AG10803 (cell line): ENCODE data around the gene CLVS2.

Experiments
- DNase-seq: peaks from one replicate; pipeline ENCODE4 v3.0.0; 2010; ENCODE audit warnings: low read depth
- H3K4me3 ChIP-seq: 2 replicates; pipeline ENCODE4 v1.5.1; 2011; ENCODE audit warnings: mild to moderate bottlenecking, low read length, control low read depth
- TF ChIP-seq, protein P1 (sequence below): conservative IDR thresholded peaks from 2 replicates; pipeline ENCODE4 v1.5.1; 2011; ENCODE audit warnings: mild to moderate bottlenecking, low read length, control low read depth, inconsistent platforms

Gene CLVS2

GRCh38 chr6:123024976-123025375 lies 28.9 kb downstream of the CLVS2 start:
- TF ChIP-seq, protein P1, sequence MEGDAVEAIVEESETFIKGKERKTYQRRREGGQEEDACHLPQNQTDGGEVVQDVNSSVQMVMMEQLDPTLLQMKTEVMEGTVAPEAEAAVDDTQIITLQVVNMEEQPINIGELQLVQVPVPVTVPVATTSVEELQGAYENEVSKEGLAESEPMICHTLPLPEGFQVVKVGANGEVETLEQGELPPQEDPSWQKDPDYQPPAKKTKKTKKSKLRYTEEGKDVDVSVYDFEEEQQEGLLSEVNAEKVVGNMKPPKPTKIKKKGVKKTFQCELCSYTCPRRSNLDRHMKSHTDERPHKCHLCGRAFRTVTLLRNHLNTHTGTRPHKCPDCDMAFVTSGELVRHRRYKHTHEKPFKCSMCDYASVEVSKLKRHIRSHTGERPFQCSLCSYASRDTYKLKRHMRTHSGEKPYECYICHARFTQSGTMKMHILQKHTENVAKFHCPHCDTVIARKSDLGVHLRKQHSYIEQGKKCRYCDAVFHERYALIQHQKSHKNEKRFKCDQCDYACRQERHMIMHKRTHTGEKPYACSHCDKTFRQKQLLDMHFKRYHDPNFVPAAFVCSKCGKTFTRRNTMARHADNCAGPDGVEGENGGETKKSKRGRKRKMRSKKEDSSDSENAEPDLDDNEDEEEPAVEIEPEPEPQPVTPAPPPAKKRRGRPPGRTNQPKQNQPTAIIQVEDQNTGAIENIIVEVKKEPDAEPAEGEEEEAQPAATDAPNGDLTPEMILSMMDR, result no peak
- H3K4me3 ChIP-seq, result no peak overlapping the region
- no peak for DNase-seq

GRCh38 chr6:123027408-123027807 lies 31.4 kb downstream of the CLVS2 start:
- no peak overlapping the region for H3K4me3 ChIP-seq
- TF ChIP-seq, protein P1, result no peak
- no peak for DNase-seq

- TF ChIP-seq, protein P1, result no peak
These were observed 32.2 kb downstream of the CLVS2 start for GRCh38 chr6:123028263-123028662.

GRCh38 chr6:123030282-123030681 lies 34.2 kb downstream of the CLVS2 start:
- no peak overlapping the region for H3K4me3 ChIP-seq
- TF ChIP-seq, protein P1, result no peak
- no peak for DNase-seq

More at GRCh38 chr6:123028263-123028662, 32.2 kb downstream of the CLVS2 start:
- DNase-seq, result no peak
- H3K4me3 ChIP-seq, result no peak overlapping the region

DNA sequence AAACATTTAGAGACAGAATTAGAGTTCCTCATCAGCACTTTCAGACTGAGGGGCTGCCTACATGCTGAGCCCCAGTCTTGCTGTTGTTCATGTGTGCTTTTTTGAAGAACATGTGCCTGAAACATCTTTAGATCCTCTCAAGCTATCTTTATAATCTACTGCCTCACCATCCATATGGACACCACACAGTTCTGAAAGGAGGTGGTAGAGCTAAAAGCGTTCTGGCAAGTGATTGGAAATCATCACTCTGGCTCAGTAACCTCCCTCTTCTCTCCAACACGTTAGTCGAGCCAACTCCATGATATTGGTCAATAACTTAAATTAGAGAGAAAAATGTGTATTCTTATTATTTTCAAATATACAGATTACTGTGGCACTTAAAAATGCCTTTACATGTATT lies 40.6 kb downstream of the CLVS2 start:
- no peak for DNase-seq
- H3K4me3 ChIP-seq, result no peak overlapping the region
- TF ChIP-seq, protein P1, result no peak

DNA sequence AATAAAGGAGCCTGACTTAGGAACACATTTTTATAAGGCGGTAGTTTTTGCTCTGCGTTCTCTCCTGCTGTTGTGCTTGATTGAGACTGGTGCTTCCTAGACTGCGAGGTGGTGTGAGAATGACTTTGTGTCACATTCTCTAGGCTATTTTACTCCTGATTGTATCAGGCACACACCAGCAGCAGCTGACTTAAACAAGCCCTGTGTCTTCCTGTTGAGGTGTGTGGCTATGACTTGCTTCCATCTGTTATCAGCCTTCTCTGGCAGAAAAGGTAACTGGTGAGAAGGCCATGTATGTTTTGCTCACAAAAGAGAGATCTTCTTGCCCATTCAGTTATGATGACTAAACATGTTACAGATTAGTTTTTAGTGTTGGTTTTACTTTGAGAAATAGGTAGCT lies 43.4 kb downstream of the CLVS2 start:
- DNase-seq, result no peak
- H3K4me3 ChIP-seq, result no peak overlapping the region
- TF ChIP-seq, protein P1, result no peak

DNA sequence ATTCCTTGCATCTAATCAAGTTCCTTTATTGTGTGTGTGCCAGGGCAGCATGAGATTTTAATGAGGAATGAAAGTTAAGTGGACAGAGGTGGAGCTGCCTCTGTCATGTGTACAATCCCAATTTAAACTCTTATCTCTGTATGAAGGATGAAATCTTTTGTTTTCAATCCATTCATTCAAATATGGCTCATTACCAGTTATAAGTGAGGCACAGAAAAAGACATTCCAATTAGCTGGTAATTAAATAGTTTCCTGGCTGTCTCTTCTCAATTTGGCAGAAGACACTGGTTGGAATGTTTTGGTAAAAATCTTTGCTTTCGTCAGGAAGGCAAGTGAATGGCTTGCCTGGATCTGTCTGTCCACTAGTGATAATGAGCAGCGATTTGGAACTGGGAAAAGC lies 46.4 kb downstream of the CLVS2 start:
- no peak overlapping the region for H3K4me3 ChIP-seq
- TF ChIP-seq, protein P1, result no peak
- no peak for DNase-seq
